Tibial artery (tissue), 4 donors: ENCODE results near the gene SYT7.

Experiments
- DNase-seq, 2 donors: peaks; one replicate each; pipeline ENCODE4 v3.0.0-alpha.2; 2019
- H3K27ac ChIP-seq, 2 donors: fragments of 200-600 bp; sonication (generic) in 1 of 2; 1 replicate in 1 of 2; 2 replicates in 1 of 2; pipeline ENCODE4 v1.5.1; 2018 to 2019; ENCODE audit warnings: mild to moderate bottlenecking in 1 of 2
- H3K27me3 ChIP-seq, 2 donors: fragments of 200-600 bp; sonication (generic) in 1 of 2; one replicate each; pipeline versions ENCODE4 v1.5.1 to v1.6.0; 2016 to 2019
- H3K36me3 ChIP-seq, 3 donors: fragments of 200-600 bp; sonication (generic) in 2 of 3; one replicate each; pipeline ENCODE4 v1.5.1; 2016 to 2019; ENCODE audit warnings: mild to moderate bottlenecking in 2 of 3
- H3K4me1 ChIP-seq, 4 donors: fragments of 200-600 bp; sonication (generic) in 2 of 4; 1 replicate in 3 of 4; 2 replicates in 1 of 4; pipeline ENCODE4 v1.5.1; 2016 to 2019
- H3K4me3 ChIP-seq, 2 donors: fragments of 200-600 bp; sonication (generic) in 1 of 2; 1 replicate in 1 of 2; 2 replicates in 1 of 2; pipeline ENCODE4 v1.5.1; 2018 to 2019; ENCODE audit warnings: mild to moderate bottlenecking in 2 of 2
- H3K9me3 ChIP-seq, 3 donors: fragments of 200-600 bp; sonication (generic) in 1 of 3; one replicate each; pipeline ENCODE4 v1.5.1; 2016 to 2019
- CTCF ChIP-seq, 2 experiments: fragments of 200-600 bp in 1 of 2; fragments of 450-650 bp in 1 of 2; IDR thresholded peaks; one replicate each; pipeline ENCODE4 v1.5.1; 2017 to 2019; ENCODE audit warnings: antibody characterized with exemption in 2 of 2, mild to moderate bottlenecking in 1 of 2, moderate library complexity in 1 of 2
- intact Hi-C: fragments of 100-400 bp; cut with DNase I; formaldehyde crosslinking; loops from one replicate; pipeline ENCODE4 v1.15.0; 2023; ENCODE audit warnings: low total_unique reads

SYT7 gene

GRCh38 chr11:61611309-61611708, 30.4 kb upstream of the SYT7 start:
- Histone ChIP-seq H3K27me3 (peaks cover 0 to 68% of the 10 kb centered on the region in 2 donors), H3K4me1 (peaks cover 0 to 11% (median 0%) of the 10 kb centered on the region in 4 donors), H3K4me3 (no peak overlapping the region), H3K9me3 (no peaks in the 10 kb centered on the region), H3K36me3 (no peaks in the 10 kb centered on the region), H3K27ac (no peak overlapping the region)
- intact Hi-C loops: no loop called here
- TF ChIP-seq CTCF (IDR thresholded peaks at IDR 0.05): no peak
- DNase-seq: no peak

- no peak for DNase-seq
- Histone ChIP-seq H3K4me1 (peaks cover 0 to 11% (median 0%) of the 10 kb centered on the region in 4 donors), H3K4me3 (no peak overlapping the region), H3K9me3 (no peaks in the 10 kb centered on the region), H3K36me3 (no peaks in the 10 kb centered on the region), H3K27ac (no peak overlapping the region), H3K27me3 (peaks cover 0 to 72% of the 10 kb centered on the region in 2 donors)
- TF ChIP-seq CTCF (IDR thresholded peaks at IDR 0.05): no peak
- intact Hi-C loops: no loop called here
Measured at GRCh38 chr11:61610905-61611304, 30.0 kb upstream of the SYT7 start.

- no peaks in the 10 kb centered on the region for H3K9me3 ChIP-seq
- no peaks in the 10 kb centered on the region for H3K36me3 ChIP-seq
- peaks cover 0 to 77% of the 10 kb centered on the region in 2 donors for H3K27me3 ChIP-seq
- no peak overlapping the region for H3K4me3 ChIP-seq
- intact Hi-C loops: no loop called here
- peaks cover 0 to 11% (median 0%) of the 10 kb centered on the region in 4 donors for H3K4me1 ChIP-seq
- TF ChIP-seq CTCF (IDR thresholded peaks at IDR 0.05): no peak
- no peak for DNase-seq
- H3K27ac ChIP-seq: no peak overlapping the region
Measured at GRCh38 chr11:61609980-61610366, 29.1 kb upstream of the SYT7 start.

GRCh38 chr11:61609000-61609979, 28.4 kb upstream of the SYT7 start:
- Histone ChIP-seq H3K4me1 (peaks cover 0 to 11% (median 0%) of the 10 kb centered on the region in 4 donors), H3K27ac (no peak overlapping the region), H3K36me3 (no peaks in the 10 kb centered on the region), H3K27me3 (peaks cover 0 to 77% of the 10 kb centered on the region in 2 donors), H3K4me3 (no peak overlapping the region), H3K9me3 (no peaks in the 10 kb centered on the region)
- TF ChIP-seq CTCF (IDR thresholded peaks at IDR 0.05): no peak
- intact Hi-C loops: no loop called here
- DNase-seq: no peak

- no peak overlapping the region for H3K27ac ChIP-seq
- no peak for DNase-seq
- H3K36me3 ChIP-seq: no peaks in the 10 kb centered on the region
- H3K4me3 ChIP-seq: no peak overlapping the region
- peaks cover 0 to 15% (median 3%) of the 10 kb centered on the region in 4 donors for H3K4me1 ChIP-seq
- no peak for TF ChIP-seq CTCF (IDR thresholded peaks at IDR 0.05)
- peaks cover 0 to 78% of the 10 kb centered on the region in 2 donors for H3K27me3 ChIP-seq
- no peaks in the 10 kb centered on the region for H3K9me3 ChIP-seq
- intact Hi-C loops: no loop called here
Measured at GRCh38 chr11:61607920-61608599, 27.2 kb upstream of the SYT7 start.
